H9 (cell line): ENCODE data around the gene CACNA2D3. TPM values are rescaled to one million over a fixed set of nuclear protein-coding genes. Genes with fewer than 3 reads are reported as not detected.

Experiments used
- DNase-seq: peaks from one replicate; pipeline ENCODE4 v3.0.0-alpha.2; 2017
- H2AFZ ChIP-seq: one replicate; pipeline ENCODE4 v1.6.1; 2013; ENCODE audit warnings: mild to moderate bottlenecking, low read length, control low read depth, moderate library complexity
- H2AK5ac ChIP-seq: 2 replicates; pipeline ENCODE4 v1.6.1; 2013; ENCODE audit warnings: low read length, control low read depth, mixed read lengths; ENCODE audit not compliant: insufficient read length
- H2BK120ac ChIP-seq: one replicate; pipeline ENCODE4 v1.6.1; 2013; ENCODE audit warnings: low read depth, mild to moderate bottlenecking, low read length, control low read depth, inconsistent platforms; ENCODE audit not compliant: poor library complexity, severe bottlenecking
- H2BK12ac ChIP-seq: 2 replicates; pipeline ENCODE4 v1.6.1; 2013; ENCODE audit warnings: low read length, control low read depth, mixed read lengths, low read depth; ENCODE audit not compliant: insufficient read length
- H2BK15ac ChIP-seq: 2 replicates; pipeline ENCODE4 v1.6.1; 2013; ENCODE audit warnings: low read depth, low read length, control low read depth
- H2BK20ac ChIP-seq: one replicate; pipeline ENCODE4 v1.6.1; 2013; ENCODE audit warnings: low read depth, mild to moderate bottlenecking, low read length, control low read depth, inconsistent platforms; ENCODE audit not compliant: poor library complexity, severe bottlenecking
- H2BK5ac ChIP-seq: 2 replicates; pipeline ENCODE4 v1.6.1; 2013; ENCODE audit warnings: low read length, control low read depth, mixed read lengths; ENCODE audit not compliant: insufficient read length
- H3K14ac ChIP-seq: 2 replicates; pipeline ENCODE4 v1.6.1; 2013; ENCODE audit warnings: low read length, control low read depth; ENCODE audit not compliant: insufficient read depth
- H3K18ac ChIP-seq: 2 replicates; pipeline ENCODE4 v1.6.1; 2013; ENCODE audit warnings: low read depth, mild to moderate bottlenecking, mixed read lengths, low read length, control low read depth; ENCODE audit not compliant: insufficient read length
- H3K23ac ChIP-seq: 2 replicates; pipeline ENCODE4 v1.6.1; 2013; ENCODE audit warnings: low read length, control low read depth, mixed read lengths, low read depth; ENCODE audit not compliant: insufficient read length
- H3K23me2 ChIP-seq: 2 replicates; pipeline ENCODE4 v1.6.1; 2013; ENCODE audit warnings: low read depth, mild to moderate bottlenecking, mixed read lengths, low read length, control low read depth; ENCODE audit not compliant: insufficient read length, poor library complexity, severe bottlenecking
- H3K27ac ChIP-seq: 2 replicates; pipeline ENCODE4 v1.5.1; 2013; ENCODE audit warnings: low read length, control low read depth, mixed read lengths, low read depth; ENCODE audit not compliant: insufficient read length
- H3K27me3 ChIP-seq: 2 replicates; pipeline ENCODE4 v1.6.1; 2013; ENCODE audit warnings: low read length, control low read depth, inconsistent platforms; ENCODE audit not compliant: insufficient read depth
- H3K4ac ChIP-seq: 2 replicates; pipeline ENCODE4 v1.6.1; 2013; ENCODE audit warnings: low read depth, mild to moderate bottlenecking, control low read depth, inconsistent platforms, low read length, moderate library complexity
- H3K4me1 ChIP-seq: 2 replicates; pipeline ENCODE4 v1.6.1; 2013; ENCODE audit warnings: low read length, control low read depth, inconsistent platforms; ENCODE audit not compliant: insufficient read depth
- H3K4me2 ChIP-seq: 2 replicates; pipeline ENCODE4 v1.6.1; 2013; ENCODE audit warnings: low read length, control low read depth, mixed read lengths; ENCODE audit not compliant: insufficient read length, insufficient read depth
- H3K56ac ChIP-seq: 2 replicates; pipeline ENCODE4 v1.6.1; 2013; ENCODE audit warnings: low read depth, mild to moderate bottlenecking, mixed read lengths, low read length, control low read depth; ENCODE audit not compliant: insufficient read length
- H3K79me1 ChIP-seq: 2 replicates; pipeline ENCODE4 v1.6.1; 2013; ENCODE audit warnings: low read depth, mild to moderate bottlenecking, moderate library complexity, low read length, control low read depth, inconsistent platforms; ENCODE audit not compliant: insufficient read depth, poor library complexity, severe bottlenecking
- H3K79me2 ChIP-seq: 2 replicates; pipeline ENCODE4 v1.6.1; 2013; ENCODE audit warnings: low read length, control low read depth, inconsistent platforms; ENCODE audit not compliant: insufficient read depth
- H3K9ac ChIP-seq: 2 replicates; pipeline ENCODE4 v1.6.1; 2013; ENCODE audit warnings: low read length, control low read depth, mixed read lengths; ENCODE audit not compliant: insufficient read length; ENCODE audit errors: extremely low read depth
- H3K9me3 ChIP-seq: one replicate; pipeline ENCODE4 v1.6.1; 2013; ENCODE audit warnings: low read depth, low read length, inconsistent platforms; ENCODE audit not compliant: control insufficient read depth
- H3T11ph ChIP-seq: one replicate; pipeline ENCODE4 v1.6.1; 2013; ENCODE audit warnings: mild to moderate bottlenecking, low read length, control low read depth, inconsistent platforms
- H4K20me1 ChIP-seq: one replicate; pipeline ENCODE4 v1.6.1; 2013; ENCODE audit not compliant: control insufficient read depth, insufficient read length, insufficient read depth
- H4K5ac ChIP-seq: 2 replicates; pipeline ENCODE4 v1.6.1; 2013; ENCODE audit warnings: low read depth, mild to moderate bottlenecking, mixed read lengths, low read length, control low read depth; ENCODE audit not compliant: insufficient read length
- H4K8ac ChIP-seq: replicated peaks from 2 replicates; pipeline ENCODE4 v1.6.1; 2013; ENCODE audit warnings: low read length, control low read depth, mixed read lengths, low read depth; ENCODE audit not compliant: insufficient read length
- H4K91ac ChIP-seq: 2 replicates; pipeline ENCODE4 v1.6.1; 2013; ENCODE audit warnings: low read depth, mild to moderate bottlenecking, moderate library complexity, mixed read lengths, low read length, control low read depth; ENCODE audit not compliant: insufficient read length
- H3K27ac Mint-ChIP-seq, 3 experiments: 2 replicates in 2 of 3; 3 replicates in 1 of 3; pipeline ENCODE4 v1.8.0; 2020 to 2021; ENCODE audit warnings: mixed read lengths in 3 of 3, mild to moderate bottlenecking in 1 of 3, moderate library complexity in 1 of 3
- H3K27me3 Mint-ChIP-seq: 2 replicates; pipeline ENCODE4 v1.8.0; 2021; ENCODE audit warnings: low read depth, mild to moderate bottlenecking, moderate library complexity, mixed read lengths
- H3K36me3 Mint-ChIP-seq, 3 experiments: 2 replicates in 2 of 3; 3 replicates in 1 of 3; pipeline ENCODE4 v1.8.0; 2020 to 2021; ENCODE audit warnings: low read depth in 3 of 3, mixed read lengths in 3 of 3; ENCODE audit not compliant: insufficient read depth in 1 of 3
- H3K4me1 Mint-ChIP-seq, 2 experiments: 2 replicates each; pipeline ENCODE4 v1.8.0; 2020; ENCODE audit warnings: mixed read lengths in 2 of 2
- H3K4me3 Mint-ChIP-seq, 2 experiments: 2 replicates in 1 of 2; 3 replicates in 1 of 2; pipeline ENCODE4 v1.8.0; 2020 to 2021; ENCODE audit warnings: mild to moderate bottlenecking in 2 of 2, mixed read lengths in 2 of 2, moderate library complexity in 1 of 2
- H3K9me3 Mint-ChIP-seq, 2 experiments: 2 replicates in 1 of 2; 3 replicates in 1 of 2; pipeline ENCODE4 v1.8.0; 2020; ENCODE audit warnings: mild to moderate bottlenecking in 2 of 2, mixed read lengths in 2 of 2, moderate library complexity in 1 of 2
- CTCF ChIP-seq: fragments of 200-600 bp; sonication (generic); conservative IDR thresholded peaks from 3 replicates; pipeline ENCODE4 v1.8.0; 2021; ENCODE audit warnings: antibody characterized with exemption, mild to moderate bottlenecking
- WGBS: extraction: QIAGEN DNeasy Blood & Tissue Kit; methylation state at CpG from one replicate; pipeline ENCODE4 v1.1.7; 2013; ENCODE audit warnings: missing lambda C conversion rate, low lambda C conversion rate, mixed read lengths; ENCODE audit not compliant: insufficient read length; ENCODE audit errors: extremely low coverage; 5-methylcytosine and 5-hydroxymethylcytosine counted together
- total RNA-seq: library from RNA; stranded (reverse); gene quantifications from 2 replicates; pipeline ENCODE4 v1.2.1, GENCODE V29; 2021

Gene CACNA2D3
- total RNA-seq, 1 experiment from 2014 or later = 3.2 TPM

DNA sequence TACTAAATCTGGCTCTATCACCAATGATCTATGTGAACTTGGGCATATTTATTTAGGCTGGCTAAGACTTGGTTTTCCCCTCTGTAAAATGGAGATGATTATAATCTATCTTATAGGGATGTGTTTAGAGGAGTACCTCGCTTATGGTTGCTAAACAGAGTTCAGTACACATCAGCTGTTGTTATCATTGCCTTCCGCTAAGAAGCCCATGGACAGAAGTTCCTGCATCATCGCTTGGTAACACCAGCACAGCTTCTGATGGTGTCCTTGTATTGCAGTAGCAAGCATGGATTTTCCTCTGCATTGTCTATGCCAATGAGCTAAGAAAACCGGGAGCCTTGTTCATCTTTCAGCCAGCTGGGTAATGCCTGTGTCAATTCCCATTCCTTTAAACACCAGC lies 878.6 kb downstream of the CACNA2D3 start:
- H2AFZ ChIP-seq = no peak overlapping the region
- H3K27me3 ChIP-seq = no peaks in the 10 kb centered on the region
- Mint-ChIP-seq H3K27me3 (no peaks in the 10 kb centered on the region), H3K9me3 (peaks cover 0 to 3% of the 10 kb centered on the region in 2 experiments; a peak in 1 of 5 replicates), H3K4me1 (peaks cover 33 to 35% of the 10 kb centered on the region in 2 experiments), H3K4me3 (no peak overlapping the region), H3K27ac (peak overlapping the region in 1 of 3 experiments; percentile 36; a peak in 1 of 7 replicates), H3K36me3 (peaks cover 0 to 6% (median 4%) of the 10 kb centered on the region in 3 experiments; a peak in 2 of 7 replicates)
- no CpG with 5 or more reads among the region's 4 CpGs for WGBS
- H3K23ac ChIP-seq = no peak overlapping the region
- H3K9ac ChIP-seq = no peak overlapping the region
- H4K20me1 ChIP-seq = no peaks in the 10 kb centered on the region
- no peak overlapping the region for H4K8ac ChIP-seq
- H3K27ac ChIP-seq = no peak overlapping the region
- H3K18ac ChIP-seq = no peak overlapping the region
- H3K4me2 ChIP-seq = no peak overlapping the region
- no peak overlapping the region for H3K14ac ChIP-seq
- no peaks in the 10 kb centered on the region for H3K23me2 ChIP-seq
- H3K79me2 ChIP-seq = no peaks in the 10 kb centered on the region
- H4K91ac ChIP-seq = no peak overlapping the region
- TF ChIP-seq CTCF = no peak
- H3K4me1 ChIP-seq = peaks cover 12% of the 10 kb centered on the region
- H3K9me3 ChIP-seq = no peaks in the 10 kb centered on the region
- no peak overlapping the region for H2AK5ac ChIP-seq
- DNase-seq = no peak
- H3K79me1 ChIP-seq = no peaks in the 10 kb centered on the region
- H3T11ph ChIP-seq = no peak overlapping the region
- no peak overlapping the region for H3K4ac ChIP-seq
- H4K5ac ChIP-seq = no peak overlapping the region
- H2BK12ac ChIP-seq = no peak overlapping the region
- H2BK15ac ChIP-seq = no peak overlapping the region
- H3K56ac ChIP-seq = no peak overlapping the region
- no peak overlapping the region for H2BK20ac ChIP-seq
- H2BK5ac ChIP-seq = no peak overlapping the region
- H2BK120ac ChIP-seq = no peak overlapping the region
